Right hindlimb (tissue), 1 donor: Measurements from ENCODE around the gene ZNF155.
"Not testable (repeated sequence)": the region's sequence is repeated elsewhere in the genome, so short reads cannot be mapped to it uniquely, and the experiment has no call there.

Experiments
- DNase-seq: peaks from one replicate; pipeline ENCODE4 v3.0.0-alpha.2; 2018

The ZNF155 gene

DNA sequence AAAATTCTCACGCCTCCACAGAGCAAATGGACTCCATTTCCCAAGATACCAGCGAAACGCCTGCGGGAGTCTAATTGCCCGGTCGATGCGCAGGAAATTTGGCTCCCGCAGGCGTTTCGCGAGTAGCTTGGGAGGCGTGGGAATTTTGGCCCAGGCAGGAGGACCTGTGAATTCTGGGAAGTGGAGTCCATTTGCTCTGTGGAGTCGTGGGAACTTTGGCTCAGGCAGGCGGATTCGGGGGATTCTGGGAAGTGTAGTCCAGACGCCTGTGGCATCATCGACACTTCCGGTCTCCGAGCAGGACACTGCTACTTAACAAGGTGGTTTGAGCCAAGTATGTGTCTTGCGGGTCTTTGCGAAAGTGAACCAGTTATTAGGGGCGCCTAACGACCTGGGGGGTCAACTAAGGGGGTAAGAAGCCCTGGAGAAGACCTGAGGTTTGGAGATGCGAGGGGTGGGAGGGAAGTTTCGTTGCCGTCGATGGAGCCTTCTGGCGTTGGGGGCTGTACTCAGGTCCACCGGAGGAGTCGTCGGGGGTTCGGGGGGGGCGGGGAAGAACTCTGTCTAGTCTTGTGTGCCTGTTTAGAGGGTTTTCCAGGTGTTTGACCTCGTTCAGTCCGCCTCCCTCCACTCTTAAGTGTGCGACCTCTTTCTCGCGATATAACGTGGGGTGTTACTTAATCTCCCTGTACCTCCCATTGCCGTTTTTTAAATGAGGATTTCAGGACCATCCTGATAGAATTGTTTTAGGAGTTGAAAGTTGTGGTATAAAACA is at the start of gene ZNF155:
Gene ZNF155 (plus strand): TSS at position 277 of the 775 bp plus-strand sequence. CDS start 4,356 bp downstream, outside the sequence.
- DNase-seq = peak; percentile 95

DNA sequence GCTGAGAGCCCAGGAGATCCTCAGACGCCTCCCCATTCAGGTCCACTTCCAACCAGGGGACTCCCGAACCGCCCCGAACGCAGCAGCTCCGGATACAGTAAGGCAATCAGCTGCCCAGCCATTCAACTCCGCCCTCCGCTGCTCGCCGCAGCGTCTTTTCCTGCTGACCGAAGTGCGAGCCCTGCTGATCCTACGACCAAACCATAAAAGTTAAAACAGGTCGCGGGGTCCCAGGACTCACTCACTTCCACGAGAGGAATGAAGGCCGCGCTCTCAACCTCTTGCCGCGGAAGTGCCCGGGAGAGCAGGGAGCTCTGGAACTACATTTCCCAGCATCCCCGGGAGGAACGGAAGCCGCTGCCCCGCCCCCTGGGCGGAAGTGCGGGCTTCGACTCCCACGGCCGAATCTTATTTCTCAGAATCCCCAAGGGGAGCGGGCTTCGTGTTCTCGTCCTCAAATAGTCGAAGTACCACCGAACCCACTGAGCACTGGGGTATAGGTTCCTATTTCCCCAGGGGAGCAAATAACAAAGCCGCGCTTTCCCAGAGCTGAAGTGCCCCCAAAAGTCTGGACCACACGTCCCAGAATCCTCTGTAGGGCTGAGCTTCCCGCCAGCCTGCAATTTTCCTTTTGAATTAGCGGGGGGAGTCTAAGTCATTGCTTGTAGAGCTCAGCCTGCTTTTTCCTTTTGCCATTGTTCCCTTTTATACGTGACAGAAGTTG is 48.8 kb upstream of the ZNF155 start, which contains the start of gene ZNF45:
Gene ZNF45 (minus strand): TSS at position 298 of the 724 bp plus-strand sequence. CDS start 13,097 bp downstream, outside the sequence.
- peak; percentile 95 for DNase-seq

DNA sequence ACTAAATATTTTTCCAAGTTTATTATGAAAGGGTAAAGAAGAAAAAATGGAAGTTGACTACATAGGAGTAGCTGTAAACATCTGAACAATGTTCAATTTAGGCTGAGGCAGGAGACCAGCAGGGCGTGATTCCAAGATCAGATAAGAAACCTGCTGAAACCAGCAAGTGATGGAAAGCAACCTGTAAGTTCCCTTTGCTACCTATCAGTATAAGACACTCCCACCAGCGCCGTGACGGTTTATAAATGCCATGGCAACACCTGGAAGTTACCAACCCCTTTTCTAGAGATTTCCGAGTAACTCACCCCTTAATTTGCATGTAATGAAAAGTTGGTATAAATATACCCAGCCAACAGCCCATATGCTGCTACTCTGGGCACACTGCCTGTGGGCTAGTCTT is 47.8 kb upstream of the ZNF155 start:
- DNase-seq = no peak

DNA sequence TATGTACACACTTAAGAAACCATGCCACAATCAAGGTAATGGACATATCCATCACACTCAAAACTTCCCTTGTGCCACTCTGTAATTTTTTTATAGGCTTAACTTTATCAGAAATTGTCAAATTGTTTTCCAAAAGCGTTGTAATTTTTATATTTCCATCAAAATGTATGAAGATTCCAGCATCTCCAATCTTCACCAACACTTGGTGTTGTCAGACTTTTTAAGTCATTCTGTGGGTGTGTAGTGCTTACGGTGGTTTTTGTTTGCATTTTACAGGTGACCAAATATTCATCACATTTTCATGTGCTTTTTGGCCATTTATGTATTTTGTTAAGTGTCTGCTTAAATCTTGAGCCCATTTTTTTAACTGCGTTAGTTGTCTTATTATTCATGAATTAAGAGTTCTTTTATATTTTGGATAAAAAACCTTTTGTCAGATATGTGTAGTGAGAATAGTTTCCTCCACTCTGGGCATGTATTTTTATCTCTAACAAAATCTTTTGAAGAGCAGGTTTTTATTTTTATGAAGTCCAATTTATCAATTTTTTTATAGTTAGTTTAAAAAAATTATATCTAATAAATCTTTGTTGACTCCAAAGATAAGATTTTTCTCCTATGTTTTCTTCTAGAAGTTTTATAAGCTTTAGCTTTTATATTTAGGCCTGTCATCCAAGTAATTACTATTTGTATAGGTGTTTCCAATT is 44.3 kb upstream of the ZNF155 start:
- DNase-seq = no peak

DNA sequence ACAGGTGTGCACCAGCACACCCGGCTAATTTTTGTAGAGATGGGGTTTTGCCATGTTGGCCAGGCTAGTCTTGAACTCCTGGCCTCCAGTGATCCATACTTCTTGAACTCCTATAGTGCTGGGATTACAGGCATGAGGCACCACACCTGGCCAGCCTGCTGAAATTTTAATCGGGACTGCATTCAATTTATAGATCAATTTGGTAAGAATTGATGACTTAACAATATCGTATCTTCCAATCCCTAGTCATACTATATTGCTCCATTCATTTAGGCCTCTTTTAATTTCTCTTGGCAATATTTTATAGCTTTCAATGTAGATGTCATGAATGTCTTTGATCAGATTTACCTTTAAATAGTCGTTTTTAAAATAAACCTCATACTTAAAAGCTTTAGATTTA is 43.3 kb upstream of the ZNF155 start:
- no peak for DNase-seq

DNA sequence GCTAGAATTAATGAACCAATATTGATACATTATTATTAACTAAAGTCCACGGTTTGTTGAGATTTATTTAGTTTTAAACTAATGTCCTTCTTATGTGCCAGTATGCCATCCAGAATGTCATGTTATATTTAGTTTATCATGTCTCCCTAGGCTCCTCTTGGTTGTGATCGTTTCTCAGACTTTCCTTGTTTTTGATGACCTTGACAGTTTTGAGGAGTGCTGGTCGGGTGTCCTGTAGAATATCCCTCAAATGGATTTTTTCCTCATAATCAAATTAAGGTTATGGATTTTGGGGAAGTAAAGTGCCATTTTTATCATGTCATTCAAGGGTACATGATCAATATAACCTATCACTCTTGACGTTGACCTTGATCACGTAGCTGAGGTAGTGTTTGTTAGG is 42.8 kb upstream of the ZNF155 start:
- no peak for DNase-seq

DNA sequence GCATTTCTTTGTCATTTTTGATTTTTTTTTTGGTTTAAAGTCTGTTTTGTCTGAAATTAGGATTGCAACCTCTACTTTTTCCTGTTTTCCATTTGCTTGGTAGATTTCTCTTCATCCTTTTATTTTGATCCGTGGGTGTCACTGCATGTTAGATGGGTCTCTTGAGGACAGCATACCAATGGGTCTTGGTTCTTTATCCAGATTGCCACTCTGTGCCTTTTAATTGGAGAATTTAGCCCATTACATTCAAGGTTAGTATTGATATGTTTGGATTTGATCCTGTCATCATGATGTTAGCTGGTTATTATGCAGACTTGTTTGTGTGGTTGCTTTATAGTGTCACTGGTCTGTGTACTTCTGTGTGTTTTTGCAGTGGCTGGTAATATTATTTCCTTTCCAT is 36.6 kb upstream of the ZNF155 start:
- not testable (repeated sequence) for DNase-seq

DNA sequence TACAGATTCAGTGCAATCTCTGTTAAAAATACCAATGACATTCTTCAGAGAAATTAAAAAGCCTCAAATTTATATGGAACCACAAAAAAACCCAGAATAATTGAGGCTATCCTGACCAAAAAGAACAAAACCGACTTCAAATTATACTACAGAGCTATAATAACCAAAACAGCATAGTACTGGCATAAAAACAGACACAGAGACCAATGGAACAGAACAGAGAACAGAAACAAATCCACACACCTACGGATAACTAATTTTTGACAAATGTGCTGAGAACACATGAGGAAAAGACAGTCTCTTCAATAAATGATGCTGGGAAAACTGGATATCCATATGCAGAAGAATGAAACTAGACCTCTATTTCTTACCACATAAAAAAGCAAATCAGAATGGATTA is 34.2 kb upstream of the ZNF155 start:
- not testable (repeated sequence) for DNase-seq

DNA sequence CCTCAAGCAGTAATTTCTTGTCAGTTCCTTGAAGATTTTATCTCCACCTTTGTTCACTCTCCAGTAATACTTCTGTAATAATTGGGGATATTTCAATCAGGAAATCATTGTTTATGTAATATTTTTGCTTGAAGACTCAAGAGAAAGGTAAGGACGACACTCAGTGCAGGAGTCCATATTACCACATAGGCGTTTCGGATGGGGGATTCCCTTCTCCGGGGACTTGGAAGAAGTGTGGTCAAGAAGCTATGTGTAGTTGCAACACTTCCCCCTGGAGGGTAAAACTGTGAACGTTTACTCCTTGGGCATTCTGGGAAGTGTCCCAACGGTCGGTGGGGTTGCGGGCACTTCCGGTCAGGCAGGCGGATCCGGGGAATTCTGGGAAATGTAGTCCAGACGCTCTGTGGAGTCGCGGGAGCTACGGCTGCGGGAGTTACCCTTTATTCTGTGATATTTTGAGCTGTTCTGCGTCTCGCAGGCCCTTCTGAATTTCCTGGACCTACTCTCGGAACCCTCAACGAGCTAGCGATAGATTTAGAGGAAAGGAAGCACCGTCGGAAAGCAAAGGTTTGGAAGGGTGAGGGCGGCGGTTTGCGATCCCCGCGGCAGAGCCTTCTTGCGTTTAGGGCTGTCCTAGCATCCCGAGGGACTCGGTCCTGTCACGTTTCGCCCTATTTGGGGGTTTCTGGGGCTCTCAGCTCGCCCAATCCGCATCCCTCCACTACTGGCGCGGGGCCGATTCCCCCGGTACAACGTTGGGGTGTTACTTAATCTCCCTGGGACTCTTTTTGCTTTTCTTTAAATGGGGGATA is 32.9 kb upstream of the ZNF155 start, which contains the start of gene ZNF221:
Gene ZNF221 (plus strand): TSS at position 395 of the 812 bp plus-strand sequence. CDS start 11,499 bp downstream, outside the sequence.
- peak; percentile 93 for DNase-seq

DNA sequence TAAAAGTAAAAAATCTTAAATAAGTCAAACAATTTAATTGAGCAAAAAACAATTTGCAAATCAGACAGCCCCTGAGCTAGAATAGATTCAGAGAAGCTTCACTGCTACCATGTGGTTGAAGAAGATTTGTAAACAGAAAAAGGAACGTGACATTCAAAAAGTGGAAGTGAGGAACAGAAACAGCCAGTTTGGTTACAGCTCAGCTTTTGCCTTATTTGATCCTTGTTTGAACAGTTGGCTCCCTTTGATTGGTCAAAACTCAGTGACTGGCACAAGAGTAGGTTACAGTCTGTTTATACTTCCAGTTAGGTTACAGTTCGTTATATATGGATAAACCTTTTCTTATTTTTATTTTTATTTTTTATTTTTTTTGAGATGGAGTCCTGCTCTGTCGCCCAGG is 27.2 kb upstream of the ZNF155 start:
- no peak for DNase-seq

DNA sequence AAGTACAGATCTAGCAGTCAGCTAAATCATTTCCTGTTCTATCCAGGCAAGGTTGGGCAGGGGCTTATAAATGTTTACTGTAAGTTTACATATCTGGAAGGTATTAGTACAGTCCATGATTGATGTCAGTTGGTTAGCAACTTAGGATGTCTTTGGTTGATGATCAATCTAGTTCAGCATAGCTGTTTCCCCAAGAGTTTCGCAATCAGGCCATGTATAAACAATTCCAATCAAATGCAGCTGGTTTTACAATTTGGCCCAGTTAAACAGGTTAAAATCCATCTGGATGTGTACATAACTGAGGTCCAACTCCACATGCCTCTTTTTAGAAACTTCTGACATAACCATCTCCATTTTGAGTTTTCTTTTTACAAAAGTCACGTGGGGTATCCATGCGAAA is 26.1 kb upstream of the ZNF155 start:
- DNase-seq = no peak

DNA sequence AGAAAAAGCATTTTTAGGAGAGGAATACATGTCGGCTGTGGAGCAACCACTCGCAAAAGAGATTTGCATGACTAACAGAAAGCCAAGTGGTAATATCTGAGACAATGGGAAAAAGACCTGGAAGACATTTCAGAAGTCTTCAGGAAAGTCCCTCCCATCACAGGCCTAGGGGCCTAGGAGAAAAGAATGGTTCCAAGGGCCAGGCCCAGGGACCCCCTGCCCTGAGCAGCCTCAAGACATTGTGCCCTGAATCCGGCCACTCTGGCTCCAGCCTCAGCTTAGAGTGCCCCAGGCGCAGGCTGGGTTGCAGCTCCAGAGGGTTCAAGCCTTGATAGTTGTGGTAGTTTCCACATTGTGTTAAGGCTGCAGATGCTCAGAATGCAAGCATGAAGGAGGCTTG is 23.6 kb upstream of the ZNF155 start:
- no peak for DNase-seq

DNA sequence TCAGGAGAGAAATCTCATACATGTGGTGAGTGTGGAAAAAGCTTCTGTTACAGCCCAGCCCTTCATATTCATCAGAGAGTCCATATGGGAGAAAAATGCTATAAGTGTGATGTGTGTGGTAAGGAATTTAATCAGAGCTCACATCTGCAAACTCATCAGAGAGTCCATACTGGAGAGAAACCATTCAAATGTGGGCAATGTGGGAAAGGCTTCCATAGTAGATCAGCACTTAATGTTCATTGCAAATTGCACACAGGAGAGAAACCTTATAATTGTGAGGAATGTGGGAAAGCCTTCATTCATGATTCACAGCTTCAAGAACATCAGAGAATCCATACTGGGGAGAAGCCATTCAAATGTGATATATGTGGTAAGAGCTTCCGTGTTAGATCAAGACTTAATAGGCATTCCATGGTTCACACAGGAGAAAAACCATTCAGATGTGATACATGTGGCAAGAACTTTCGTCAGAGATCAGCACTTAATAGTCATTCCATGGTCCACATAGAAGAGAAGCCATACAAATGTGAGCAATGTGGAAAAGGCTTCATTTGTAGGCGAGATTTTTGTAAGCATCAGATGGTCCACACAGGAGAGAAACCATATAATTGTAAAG is 17.8 kb upstream of the ZNF155 start:
- no peak for DNase-seq

DNA sequence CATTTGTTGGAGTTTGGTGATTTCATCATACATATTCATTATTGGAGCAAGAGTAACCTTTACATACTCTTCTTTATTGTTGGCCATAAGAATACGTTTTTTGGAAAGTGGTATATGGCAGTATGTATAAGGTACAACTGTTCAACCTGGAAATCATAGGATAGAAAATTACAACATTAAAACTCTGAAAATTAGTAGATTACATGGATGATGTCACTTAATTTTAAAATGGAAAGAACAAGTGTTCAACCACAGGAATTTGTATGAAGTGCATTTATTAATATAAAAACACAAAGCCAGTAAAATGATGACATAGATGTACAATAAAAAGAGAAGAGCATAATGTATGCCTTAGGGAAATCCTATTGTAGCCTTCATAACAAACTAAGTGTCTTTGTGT is 7.3 kb upstream of the ZNF155 start:
- DNase-seq = no peak

DNA sequence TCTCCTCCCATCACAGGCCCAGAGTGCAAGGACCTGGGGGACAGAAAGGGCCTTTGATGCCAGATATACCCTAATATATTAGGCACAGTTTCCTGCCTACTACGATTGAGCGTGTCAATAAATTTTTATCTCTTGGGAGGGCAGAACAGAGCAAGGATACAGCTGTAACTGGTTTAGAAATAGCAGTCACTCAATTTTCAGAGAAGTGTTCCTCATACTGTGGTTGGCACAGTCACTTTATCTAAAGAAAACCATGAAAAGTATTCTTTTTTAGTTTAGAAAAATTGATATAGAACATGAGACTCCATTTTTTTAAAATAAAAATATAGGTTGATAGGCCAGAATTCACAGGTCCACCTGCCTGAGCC is 460 bp upstream of the ZNF155 start:
- DNase-seq = no peak

DNA sequence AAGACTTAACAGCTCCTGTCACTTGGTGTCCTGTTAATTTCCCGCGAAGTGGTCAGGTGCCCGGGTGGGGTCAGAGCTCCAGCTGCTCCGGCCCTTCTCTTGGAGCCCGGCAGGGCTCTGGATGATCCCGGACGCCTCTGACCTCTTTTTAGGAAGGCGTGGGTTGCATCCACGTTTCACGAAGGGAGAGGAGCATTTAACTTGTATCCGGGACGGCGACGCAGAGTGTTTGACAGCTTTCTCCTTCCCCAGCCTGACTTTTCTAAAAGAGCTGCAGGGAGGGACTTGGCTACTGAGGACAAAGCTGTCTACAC is 656 bp downstream of the ZNF155 start:
- DNase-seq = no peak

DNA sequence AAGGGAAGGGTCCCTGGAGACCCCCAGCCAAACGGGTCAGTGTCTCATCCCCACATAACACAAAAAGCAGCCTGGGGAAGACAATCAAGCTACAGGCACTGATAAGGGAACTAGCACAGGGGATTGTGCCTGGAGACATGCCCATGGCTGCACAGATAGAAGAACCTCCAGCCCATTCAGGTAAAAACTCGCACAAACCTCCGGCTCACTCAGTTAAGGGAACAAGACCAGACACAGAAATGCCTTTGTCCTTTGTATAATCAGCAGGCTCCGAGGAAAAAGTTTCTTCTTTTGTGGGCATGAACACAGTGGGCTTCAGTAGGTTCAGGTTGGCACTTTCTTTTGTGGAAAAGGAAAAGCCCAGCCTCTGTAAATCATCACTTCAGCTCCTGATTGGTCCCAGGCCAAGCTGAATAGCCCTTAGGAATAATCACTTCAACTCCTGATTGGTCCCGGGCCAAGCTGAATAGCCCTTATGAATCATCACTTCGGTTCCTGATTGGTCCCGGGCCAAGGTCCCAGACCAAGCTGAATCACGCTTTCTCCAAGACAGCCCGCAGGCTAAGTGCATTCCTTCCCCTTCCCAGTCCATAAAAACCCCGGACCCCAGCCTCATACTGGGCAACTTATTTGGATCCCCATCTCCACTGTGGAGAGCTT is 13.8 kb downstream of the ZNF155 start:
- no peak for DNase-seq

DNA sequence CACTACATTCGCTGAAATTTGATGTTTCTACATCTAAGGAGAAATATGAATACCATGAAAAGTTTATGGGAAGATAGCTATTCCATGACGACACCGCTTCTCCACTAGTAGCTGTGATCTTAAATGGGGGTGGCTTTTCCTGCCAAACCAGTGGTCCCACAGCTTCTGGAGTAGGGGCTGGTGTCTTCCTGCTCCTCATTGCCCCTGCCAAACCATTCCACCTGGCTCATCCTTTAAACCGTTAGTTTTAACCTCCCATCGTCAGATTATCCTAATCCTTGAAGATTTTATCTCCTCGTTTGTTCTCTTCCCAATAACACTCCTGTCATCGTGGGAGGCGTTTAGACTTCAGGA is 18.2 kb downstream of the ZNF155 start:
- DNase-seq = no peak

DNA sequence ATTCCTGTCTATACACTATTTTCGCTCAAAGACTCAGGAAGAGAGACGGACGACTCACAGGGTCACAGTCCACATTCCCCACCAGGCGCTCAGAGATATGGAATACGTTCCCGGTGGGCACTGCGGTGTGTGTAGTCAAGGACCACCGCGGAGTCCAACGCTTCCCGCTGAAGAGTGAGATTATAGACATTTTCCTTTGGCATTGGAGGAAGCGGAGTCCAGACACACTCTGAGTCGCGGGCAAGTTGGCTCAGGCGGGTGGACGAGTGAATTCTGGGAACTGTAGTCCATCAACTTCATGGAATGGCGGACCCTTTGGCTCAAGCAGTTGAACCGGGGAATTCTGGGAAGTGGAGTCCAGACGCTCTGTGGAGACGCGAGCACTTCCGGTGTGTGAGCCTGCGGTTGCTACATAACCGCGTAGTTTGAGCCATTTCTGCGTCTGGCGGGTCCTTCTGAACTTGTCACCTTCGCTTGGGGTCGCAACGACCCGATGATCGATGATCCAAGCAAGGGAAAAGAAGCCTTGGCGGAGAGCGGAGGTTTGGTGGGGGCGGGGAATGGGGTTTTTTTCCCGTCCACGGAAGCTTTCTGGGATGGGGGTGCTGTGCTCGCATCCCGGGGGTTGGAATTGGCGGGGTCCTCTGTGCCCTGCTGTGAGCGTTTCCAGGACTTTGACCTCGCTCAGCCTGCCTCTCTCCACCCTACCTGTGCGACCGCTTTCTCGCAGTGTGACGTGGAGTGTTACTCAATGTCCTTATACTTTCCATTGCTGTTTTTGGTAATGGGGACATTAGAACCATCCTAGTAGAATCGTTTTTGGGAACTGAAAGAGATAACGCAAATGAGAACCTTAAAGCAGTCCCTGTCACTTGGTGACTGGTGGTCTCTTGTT is 18.8 kb downstream of the ZNF155 start, which contains the start of gene ZNF230:
Gene ZNF230 (plus strand): TSS at position 392 of the 895 bp plus-strand sequence. CDS start 4,122 bp downstream, outside the sequence.
- peak; percentile 96 for DNase-seq

DNA sequence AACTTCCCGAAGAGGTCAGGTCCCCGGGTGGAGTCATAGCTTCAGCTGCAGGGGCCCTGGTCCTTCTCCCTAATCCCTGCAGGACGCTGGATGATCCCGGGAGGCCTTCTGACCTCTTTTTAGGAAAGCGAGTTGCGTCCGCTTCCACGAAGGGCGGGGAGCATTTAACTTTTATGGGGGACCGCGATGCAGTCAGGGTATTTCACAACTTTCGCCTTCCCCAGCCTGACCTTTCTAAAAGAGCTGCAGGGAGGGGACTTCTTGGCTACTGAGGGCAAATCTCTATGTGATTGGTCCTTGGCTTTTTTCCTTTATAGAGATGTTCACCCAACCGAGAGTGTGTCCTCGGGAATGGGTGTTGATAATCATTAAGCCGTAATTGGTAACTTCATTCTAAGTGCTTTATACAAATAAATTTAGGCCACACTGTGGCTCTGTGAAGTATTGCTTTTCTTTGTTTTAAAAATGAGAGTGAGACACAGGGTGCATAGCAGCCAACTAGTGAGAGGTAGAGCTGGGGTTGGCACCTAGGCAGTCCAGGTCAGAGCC is 19.5 kb downstream of the ZNF155 start:
- DNase-seq = no peak
